Peyer's patch (tissue), 4 donors: ENCODE measurements around the gene B3GNT7. TPM values are rescaled to one million over a fixed set of nuclear protein-coding genes. Genes with fewer than 3 reads are reported as not detected.
"Not testable (repeated sequence)": the region's sequence is repeated elsewhere in the genome, so short reads cannot be mapped to it uniquely, and the experiment has no call there.

Experiments
- DNase-seq, 3 donors: peaks; one replicate each; pipeline ENCODE4 v3.0.0-alpha.2; 2017 to 2019
- H3K27ac ChIP-seq, 4 donors: fragments of 200-600 bp; sonication (generic); one replicate each; pipeline ENCODE4 v1.5.1; 2016 to 2019
- H3K27me3 ChIP-seq, 2 donors: fragments of 200-600 bp; sonication (generic); one replicate each; pipeline ENCODE4 v1.5.1; 2019
- H3K36me3 ChIP-seq, 3 donors: fragments of 200-600 bp; sonication (generic); one replicate each; pipeline ENCODE4 v1.5.1; 2016 to 2019
- H3K4me1 ChIP-seq, 4 donors: fragments of 200-600 bp; sonication (generic); one replicate each; pipeline ENCODE4 v1.5.1; 2016 to 2019
- H3K4me3 ChIP-seq, 4 donors: fragments of 200-600 bp; sonication (generic); 1 replicate in 3 of 4; 2 replicates in 1 of 4; pipeline ENCODE4 v1.5.1; 2016 to 2019; ENCODE audit warnings: mild to moderate bottlenecking in 1 of 4
- H3K9me3 ChIP-seq, 4 donors: fragments of 200-600 bp; sonication (generic); one replicate each; pipeline ENCODE4 v1.5.1; 2016 to 2019; ENCODE audit warnings: mild to moderate bottlenecking in 1 of 4
- POLR2A ChIP-seq, 2 donors: fragments of 450-650 bp; IDR thresholded peaks; one replicate each; pipeline ENCODE4 v1.5.1; 2017; ENCODE audit warnings: antibody characterized with exemption in 2 of 2, mild to moderate bottlenecking in 2 of 2, moderate library complexity in 2 of 2
- total RNA-seq, 4 donors: library from RNA; depleted of rRNA; stranded (reverse); fragments of >200 nt; gene quantifications; one replicate each; pipeline ENCODE4 v1.1.0, GENCODE V29; 2016
- TF ChIP-seq, protein P1 (sequence below), 6 experiments: fragments of 450-650 bp in 4 of 6; fragments of 200-600 bp in 2 of 6; sonication (generic) in 1 of 6; IDR thresholded peaks; one replicate each; pipeline ENCODE4 v1.5.1; 2017 to 2019; ENCODE audit warnings: antibody characterized with exemption in 6 of 6, mild to moderate bottlenecking in 3 of 6, moderate library complexity in 1 of 6

Gene B3GNT7
- total RNA-seq, 4 donors from 2014 or later = 9.9 to 154 (median 90.3) TPM

DNA sequence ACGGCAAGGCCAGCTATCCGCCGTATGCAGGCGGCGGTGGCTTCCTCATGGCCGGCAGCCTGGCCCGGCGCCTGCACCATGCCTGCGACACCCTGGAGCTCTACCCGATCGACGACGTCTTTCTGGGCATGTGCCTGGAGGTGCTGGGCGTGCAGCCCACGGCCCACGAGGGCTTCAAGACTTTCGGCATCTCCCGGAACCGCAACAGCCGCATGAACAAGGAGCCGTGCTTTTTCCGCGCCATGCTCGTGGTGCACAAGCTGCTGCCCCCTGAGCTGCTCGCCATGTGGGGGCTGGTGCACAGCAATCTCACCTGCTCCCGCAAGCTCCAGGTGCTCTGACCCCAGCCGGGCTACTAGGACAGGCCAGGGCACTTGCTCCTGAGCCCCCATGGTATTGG lies 3.1 kb downstream of the B3GNT7 start:
- no peaks in the 10 kb centered on the region for H3K27me3 ChIP-seq
- H3K4me1 ChIP-seq = peaks cover 0 to 40% (median 4%) of the 10 kb centered on the region in 4 donors
- no peak overlapping the region for H3K4me3 ChIP-seq
- peaks cover 0 to 27% (median 0%) of the 10 kb centered on the region in 3 donors for H3K36me3 ChIP-seq
- DNase-seq = no peak
- no peaks in the 10 kb centered on the region for H3K9me3 ChIP-seq
- TF ChIP-seq, protein P1, sequence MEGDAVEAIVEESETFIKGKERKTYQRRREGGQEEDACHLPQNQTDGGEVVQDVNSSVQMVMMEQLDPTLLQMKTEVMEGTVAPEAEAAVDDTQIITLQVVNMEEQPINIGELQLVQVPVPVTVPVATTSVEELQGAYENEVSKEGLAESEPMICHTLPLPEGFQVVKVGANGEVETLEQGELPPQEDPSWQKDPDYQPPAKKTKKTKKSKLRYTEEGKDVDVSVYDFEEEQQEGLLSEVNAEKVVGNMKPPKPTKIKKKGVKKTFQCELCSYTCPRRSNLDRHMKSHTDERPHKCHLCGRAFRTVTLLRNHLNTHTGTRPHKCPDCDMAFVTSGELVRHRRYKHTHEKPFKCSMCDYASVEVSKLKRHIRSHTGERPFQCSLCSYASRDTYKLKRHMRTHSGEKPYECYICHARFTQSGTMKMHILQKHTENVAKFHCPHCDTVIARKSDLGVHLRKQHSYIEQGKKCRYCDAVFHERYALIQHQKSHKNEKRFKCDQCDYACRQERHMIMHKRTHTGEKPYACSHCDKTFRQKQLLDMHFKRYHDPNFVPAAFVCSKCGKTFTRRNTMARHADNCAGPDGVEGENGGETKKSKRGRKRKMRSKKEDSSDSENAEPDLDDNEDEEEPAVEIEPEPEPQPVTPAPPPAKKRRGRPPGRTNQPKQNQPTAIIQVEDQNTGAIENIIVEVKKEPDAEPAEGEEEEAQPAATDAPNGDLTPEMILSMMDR (IDR thresholded peaks at IDR 0.05) = no peak
- no peak for TF ChIP-seq POLR2A (IDR thresholded peaks at IDR 0.05)
- H3K27ac ChIP-seq = no peak overlapping the region

DNA sequence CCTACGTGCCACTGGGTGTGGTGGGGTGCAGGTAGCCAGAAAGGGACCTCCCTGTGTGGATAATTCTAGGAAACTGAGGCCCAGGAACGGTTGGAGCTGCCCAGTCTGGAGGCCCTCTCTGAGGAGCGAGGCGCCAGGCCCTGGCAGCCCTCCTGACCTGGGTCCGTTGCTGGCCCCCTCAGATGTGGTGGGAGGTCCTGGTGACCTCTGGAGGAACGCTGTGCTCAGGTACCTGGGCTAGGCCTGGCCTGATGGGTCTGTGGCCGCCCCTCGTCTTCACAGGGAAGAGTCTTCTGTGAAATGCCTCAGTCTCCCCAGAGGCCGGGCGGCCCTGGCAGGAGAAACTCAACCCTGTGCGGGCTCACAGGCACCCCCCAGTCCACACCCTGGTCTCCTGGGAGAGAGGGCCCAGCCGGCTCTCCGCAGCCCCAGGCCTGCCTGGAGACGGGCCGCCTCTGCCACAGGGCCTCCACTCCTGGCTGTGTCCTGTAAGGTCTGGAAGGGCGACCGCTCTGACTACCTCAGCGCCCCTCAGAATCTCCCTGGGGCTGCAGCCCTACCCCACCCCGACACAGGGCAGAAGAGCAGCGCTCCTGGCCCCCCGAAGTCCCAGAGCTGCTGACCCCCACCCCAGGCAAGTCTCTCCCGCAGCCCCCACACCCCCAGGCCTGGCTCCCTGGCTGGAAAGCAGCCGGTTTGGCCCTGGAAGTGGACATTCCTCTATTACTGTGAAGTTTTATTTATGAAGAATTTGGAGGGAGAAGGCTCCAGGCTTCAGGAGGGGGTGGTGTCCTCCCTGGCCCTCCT lies 3.7 kb downstream of the B3GNT7 start:
- no peak for TF ChIP-seq POLR2A (IDR thresholded peaks at IDR 0.05)
- TF ChIP-seq, protein P1 (IDR thresholded peaks at IDR 0.05) = no peak
- peaks cover 0 to 27% (median 0%) of the 10 kb centered on the region in 3 donors for H3K36me3 ChIP-seq
- no peaks in the 10 kb centered on the region for H3K27me3 ChIP-seq
- peak overlapping the region in 2 of 4 donors; percentile 28 to 39 for H3K27ac ChIP-seq
- peaks cover 0 to 40% (median 4%) of the 10 kb centered on the region in 4 donors for H3K4me1 ChIP-seq
- H3K9me3 ChIP-seq = no peaks in the 10 kb centered on the region
- no peak for DNase-seq
- no peak overlapping the region for H3K4me3 ChIP-seq

DNA sequence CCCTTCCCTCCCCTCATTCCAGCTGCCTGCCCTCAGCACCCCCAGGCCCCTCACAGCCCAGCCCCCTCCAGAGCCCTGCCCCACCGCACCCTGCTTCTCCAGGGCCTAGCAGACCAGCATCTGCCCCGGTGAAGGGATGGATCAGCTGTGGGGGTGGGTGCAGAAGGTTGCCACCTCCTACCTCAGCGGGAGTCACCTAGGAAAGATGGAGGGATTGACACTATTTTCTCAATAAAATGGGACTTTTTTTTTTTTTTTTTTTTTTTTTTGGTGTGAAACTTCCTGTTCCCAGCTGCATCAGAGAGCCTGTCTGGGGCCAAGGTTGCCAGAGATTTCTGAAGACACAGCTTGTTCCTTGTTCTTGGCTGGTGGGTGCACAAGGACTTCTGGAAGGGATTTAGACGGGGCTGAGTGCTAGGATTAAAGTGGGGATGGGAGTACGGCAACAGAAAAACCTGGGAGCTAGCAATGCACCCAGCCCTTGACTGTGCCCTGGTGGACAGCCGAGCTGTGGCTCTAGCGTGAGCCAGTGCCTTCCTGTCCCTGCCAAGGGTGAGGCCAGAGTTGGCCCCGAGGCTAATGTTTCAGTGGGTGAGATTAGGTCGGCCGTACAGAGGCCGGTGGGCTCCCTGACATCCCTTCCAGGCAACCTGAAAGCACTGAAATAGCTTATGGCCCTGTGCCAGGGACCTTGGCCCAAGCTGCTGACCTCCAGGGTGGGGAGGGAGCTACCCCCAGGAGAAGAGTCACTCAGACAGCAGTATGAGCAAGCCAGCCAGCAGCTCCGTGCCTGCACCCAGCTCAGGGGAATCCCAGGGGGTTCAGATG lies 4.6 kb downstream of the B3GNT7 start:
- TF ChIP-seq, protein P1 (IDR thresholded peaks at IDR 0.05) = peak in 4 of 6 experiments; percentile 4 to 45 (median 31)
- no peak for TF ChIP-seq POLR2A (IDR thresholded peaks at IDR 0.05)
- Histone ChIP-seq H3K27me3 (no peaks in the 10 kb centered on the region), H3K36me3 (peaks cover 0 to 27% (median 0%) of the 10 kb centered on the region in 3 donors), H3K9me3 (no peaks in the 10 kb centered on the region), H3K4me3 (peak overlapping the region in 2 of 4 donors; percentile 10 to 14), H3K4me1 (peaks cover 0 to 38% (median 4%) of the 10 kb centered on the region in 4 donors), H3K27ac (peak overlapping the region; percentile 17 to 75 (median 42))
- DNase-seq = peak in 1 of 3 donors; percentile 66

DNA sequence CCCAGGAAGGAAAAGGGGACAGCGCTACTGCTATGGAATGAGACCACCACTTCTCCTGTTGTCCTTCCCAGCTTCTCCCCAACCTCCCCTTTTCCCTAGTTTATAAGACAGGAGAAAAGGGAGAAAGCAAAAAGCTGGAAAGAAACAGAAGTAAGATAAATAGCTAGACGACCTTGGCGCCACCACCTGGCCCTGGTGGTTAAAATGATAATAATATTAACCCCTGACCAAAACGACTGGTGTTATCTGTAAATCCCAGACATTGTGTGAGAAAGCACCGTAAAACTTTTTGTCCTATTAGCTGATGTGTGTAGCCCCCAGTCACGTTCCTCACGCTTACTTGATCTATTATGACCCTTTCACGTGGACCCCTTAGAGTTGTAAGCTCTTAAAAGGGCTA lies 5.2 kb downstream of the B3GNT7 start:
- H3K27me3 ChIP-seq, H3K9me3 ChIP-seq, DNase-seq: not testable (repeated sequence)
- TF ChIP-seq, protein P1 (IDR thresholded peaks at IDR 0.05) = peak in 4 of 6 experiments; percentile 3 to 39 (median 28)
- Histone ChIP-seq H3K27ac (peak overlapping the region in 3 of 4 donors; percentile 17 to 75 (median 51)), H3K36me3 (peaks cover 0 to 27% (median 0%) of the 10 kb centered on the region in 3 donors), H3K4me3 (peak overlapping the region in 1 of 4 donors; percentile 14), H3K4me1 (peaks cover 0 to 38% (median 4%) of the 10 kb centered on the region in 4 donors)

DNA sequence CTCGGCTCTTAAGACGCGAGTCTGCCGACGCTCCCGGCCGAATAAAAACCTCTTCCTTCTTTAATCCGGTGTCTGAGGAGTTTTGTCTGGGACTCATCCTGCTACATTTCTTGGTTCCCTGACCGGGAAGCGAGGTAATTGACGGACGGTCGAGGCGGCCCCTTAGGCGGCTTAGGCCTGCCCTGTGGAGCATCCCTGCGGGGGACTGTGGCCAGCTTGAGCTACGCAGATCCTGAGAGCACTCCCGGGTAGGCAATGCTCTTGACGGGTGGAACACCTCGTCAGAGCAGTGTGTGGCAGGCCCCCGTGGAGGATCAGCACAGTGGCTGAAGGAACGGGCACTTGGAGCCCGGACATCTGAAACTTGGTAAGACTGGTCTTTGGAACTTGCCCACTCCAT lies 5.6 kb downstream of the B3GNT7 start:
- H3K9me3 ChIP-seq, H3K27ac ChIP-seq, H3K27me3 ChIP-seq, DNase-seq, H3K4me3 ChIP-seq: not testable (repeated sequence)
- H3K36me3 ChIP-seq = peaks cover 0 to 27% (median 0%) of the 10 kb centered on the region in 3 donors
- peaks cover 0 to 39% (median 3%) of the 10 kb centered on the region in 4 donors for H3K4me1 ChIP-seq
